ENCODE results near the gene FANCC. TPM values are rescaled to one million over a fixed set of nuclear protein-coding genes. Genes with fewer than 3 reads are reported as not detected.

The FANCC gene
- total and polyA plus RNA-seq, 2 of the 8 experiments (the other 6 are each of a cell fraction or from before 2014, with no cell fraction given), result 7.8 to 15.2 TPM

GRCh38 chr9:95297316-95297715 is 20.2 kb downstream of the FANCC start:
- Histone ChIP-seq H2AFZ (ENCODE audit: low read length) (no peak overlapping the region), H2BK15ac (ENCODE audit: low read length) (no peak overlapping the region), H3K27ac (ENCODE audit: low read depth, low read length) (no peak overlapping the region), H3K18ac (ENCODE audit: extremely low read depth, low read length) (no peak overlapping the region), H3K56ac (replicated peaks; ENCODE audit: insufficient read length, low read depth, low read length) (no peak overlapping the region), H3K27me3 (replicated peaks in 1 of 4; ENCODE audit: control insufficient read depth in 3 of 4, extremely low read depth in 1 of 4, insufficient read depth in 3 of 4, low read length in 3 of 4) (no peaks in the 10 kb centered on the region), H3K23me2 (ENCODE audit: low read depth, low read length) (no peaks in the 10 kb centered on the region), H3K9ac (replicated peaks in 1 of 4; ENCODE audit: extremely low read depth in 1 of 4, low read depth in 3 of 4, low read length in 3 of 4) (no peak overlapping the region), H4K5ac (ENCODE audit: insufficient read length, low read depth, low read length) (no peak overlapping the region), H2BK20ac (ENCODE audit: low read length) (no peak overlapping the region), H2AK5ac (ENCODE audit: low read depth, low read length) (no peak overlapping the region), H2BK5ac (ENCODE audit: low read depth, low read length) (no peak overlapping the region), H3K79me1 (ENCODE audit: low read depth, low read length) (no peaks in the 10 kb centered on the region; the same call in 1 of the 2 replicates), H3K4ac (replicated peaks; ENCODE audit: insufficient read length, low read depth, low read length) (no peak overlapping the region), H3K4me2 (ENCODE audit: insufficient read depth in 1 of 2, low read depth in 2 of 2, low read length in 2 of 2) (no peak overlapping the region), H2BK120ac (replicated peaks; ENCODE audit: low read depth, low read length) (no peak overlapping the region), H3K79me2 (ENCODE audit: control insufficient read depth in 1 of 2, insufficient read depth in 2 of 2, low read length in 2 of 2) (0 out of 4 replicates have a peak, but pooled peaks cover 0 to 5% of the 10 kb centered on the region in 2 experiments), H3K4me3 (ENCODE audit: extremely low read depth in 1 of 4, insufficient read depth in 2 of 4, low read depth in 3 of 4, low read length in 4 of 4) (no peak overlapping the region), H2BK12ac (ENCODE audit: low read depth, low read length) (no peak overlapping the region), H3K4me1 (replicated peaks in 1 of 4; ENCODE audit: control insufficient read depth in 3 of 4, insufficient read depth in 4 of 4, low read length in 3 of 4) (no peaks in the 10 kb centered on the region), H4K8ac (ENCODE audit: extremely low read depth, insufficient read depth, low read length) (no peak overlapping the region), H3K36me3 (ENCODE audit: control insufficient read depth in 2 of 4, insufficient read depth in 4 of 4, low read length in 3 of 4) (no peaks in the 10 kb centered on the region), H3K9me3 (ENCODE audit: insufficient read depth in 2 of 2, low read depth in 1 of 2, low read length in 1 of 2) (no peaks in the 10 kb centered on the region), H4K20me1 (replicated peaks in 1 of 2; ENCODE audit: control insufficient read depth in 1 of 2, insufficient read depth in 2 of 2, low read length in 2 of 2) (no peaks in the 10 kb centered on the region), H3K14ac (ENCODE audit: insufficient read length) (no peak overlapping the region), H4K91ac (replicated peaks; ENCODE audit: insufficient read length, low read length) (no peak overlapping the region), H3K23ac (ENCODE audit: insufficient read length) (no peak overlapping the region)
- no peak for TF ChIP-seq TCF12 (IDR thresholded peaks at IDR 0.05; ENCODE audit: low read depth, low read length)
- TF ChIP-seq KDM1A (IDR thresholded peaks at IDR 0.05; ENCODE audit: borderline replicate concordance, low read length), result no peak
- no peak for TF ChIP-seq MAFK (IDR thresholded peaks at IDR 0.05; ENCODE audit: low read depth, low read length)
- TF ChIP-seq RBBP5 (IDR thresholded peaks at IDR 0.05; ENCODE audit: borderline replicate concordance, low read depth, low read length), result no peak
- no peak for TF ChIP-seq JUND (IDR thresholded peaks at IDR 0.05; ENCODE audit: low read length)
- no peak for TF ChIP-seq RXRA (IDR thresholded peaks at IDR 0.05; ENCODE audit: insufficient read depth, low read depth, low read length)
- TF ChIP-seq EGR1 (IDR thresholded peaks at IDR 0.05; ENCODE audit: borderline replicate concordance, low read depth, low read length), result no peak
- TF ChIP-seq SUZ12 (IDR thresholded peaks at IDR 0.05; ENCODE audit: low read length), result no peak
- TF ChIP-seq BACH1 (IDR thresholded peaks at IDR 0.05; ENCODE audit: low read length), result no peak
- TF ChIP-seq RAD21 (IDR thresholded peaks at IDR 0.05 in 1 of 2, conservative IDR thresholded peaks at IDR 0.05 in 1 of 2; ENCODE audit: low read depth in 2 of 2, low read length in 2 of 2), result no peak
- no peak for TF ChIP-seq YY1 (IDR thresholded peaks at IDR 0.05; ENCODE audit: low read depth, low read length)
- no peak for TF ChIP-seq TAF1 (IDR thresholded peaks at IDR 0.05; ENCODE audit: low read depth, low read length)
- TF ChIP-seq HDAC2 (IDR thresholded peaks at IDR 0.05; ENCODE audit: borderline replicate concordance in 1 of 2, low read depth in 2 of 2, low read length in 2 of 2), result no peak
- no peak for TF ChIP-seq JUN (IDR thresholded peaks at IDR 0.05; ENCODE audit: low read depth, low read length)
- no peak for TF ChIP-seq CREB1 (IDR thresholded peaks at IDR 0.05)
- ChIA-PET CTCF (ENCODE audit: partially characterized antibody) (no interaction called here), POLR2A (ENCODE audit: partially characterized antibody) (no interaction called here)
- 76% methylated on average over 3 of the region's 3 CpGs; no CpG with 5 or more reads in 1 of the 2 experiments for WGBS, 2 experiments (ENCODE audit: extremely low coverage in 1 of 2, insufficient coverage in 1 of 2, insufficient read length in 1 of 2, insufficient replicate concordance in 2 of 2, low coverage in 1 of 2, low lambda C conversion rate in 2 of 2, missing lambda C conversion rate in 1 of 2)
- FAIRE-seq (no peak), DNase-seq (ENCODE audit: low read depth in 1 of 2, low spot score in 2 of 2) (no peak)
